ENCODE results near the gene PTH1R.

Gene PTH1R

DNA sequence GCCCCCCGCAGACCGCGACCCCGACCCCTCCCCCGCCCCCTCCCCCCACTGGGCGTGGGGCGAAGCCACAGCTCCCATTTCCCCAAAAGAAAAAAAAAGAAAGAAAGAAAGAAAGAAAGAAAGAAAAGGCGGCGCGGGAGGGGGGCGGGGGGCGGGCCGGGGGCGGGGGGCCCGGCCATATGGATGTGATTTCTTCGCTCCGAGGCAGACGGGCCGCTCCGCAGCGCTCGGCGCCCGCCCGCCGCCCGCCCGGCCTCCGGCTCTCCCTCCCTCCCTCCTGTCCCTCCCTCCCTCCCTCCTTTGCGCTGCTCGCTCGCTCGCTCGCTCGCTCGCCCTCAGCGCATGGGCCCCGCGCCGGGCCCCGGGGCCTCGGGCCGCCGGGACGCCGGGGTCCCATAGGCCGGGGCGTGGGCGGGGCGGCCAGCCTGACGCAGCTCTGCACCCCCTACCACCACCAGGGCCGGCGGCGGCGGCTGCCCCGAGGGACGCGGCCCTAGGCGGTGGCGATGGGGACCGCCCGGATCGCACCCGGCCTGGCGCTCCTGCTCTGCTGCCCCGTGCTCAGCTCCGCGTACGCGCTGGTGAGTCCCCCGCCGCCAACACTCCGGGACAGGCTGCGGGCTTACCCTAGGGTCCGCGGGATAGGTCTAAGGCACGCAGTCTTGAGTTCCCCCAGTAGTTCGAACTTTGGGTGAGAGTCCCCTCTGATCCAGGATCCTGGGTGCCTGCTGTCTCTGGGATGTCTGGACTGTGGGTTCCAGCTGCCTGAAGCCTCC is 5.7 kb downstream of the PTH1R start:
- DNase-seq (ENCODE audit: low read depth in 2 of 2) = no peak

DNA sequence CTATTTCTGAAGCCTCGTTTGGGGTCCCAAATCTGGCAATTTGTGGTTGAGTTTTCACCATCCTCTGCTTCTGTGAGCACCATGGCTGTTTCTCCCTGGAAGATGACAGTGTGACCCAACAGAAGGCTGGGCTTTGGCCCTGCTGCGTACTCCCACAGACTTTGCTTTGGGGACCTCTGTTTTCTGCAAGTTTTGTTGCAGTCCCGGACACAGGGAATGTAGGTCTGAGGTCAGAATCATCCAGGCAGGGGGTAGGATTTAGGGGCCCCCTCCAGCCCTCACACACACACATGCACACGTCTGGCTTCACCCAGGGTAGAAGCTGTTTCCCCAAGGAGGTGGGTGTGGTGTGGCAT is 6.3 kb downstream of the PTH1R start:
- DNase-seq (ENCODE audit: low read depth in 2 of 2) = no peak

DNA sequence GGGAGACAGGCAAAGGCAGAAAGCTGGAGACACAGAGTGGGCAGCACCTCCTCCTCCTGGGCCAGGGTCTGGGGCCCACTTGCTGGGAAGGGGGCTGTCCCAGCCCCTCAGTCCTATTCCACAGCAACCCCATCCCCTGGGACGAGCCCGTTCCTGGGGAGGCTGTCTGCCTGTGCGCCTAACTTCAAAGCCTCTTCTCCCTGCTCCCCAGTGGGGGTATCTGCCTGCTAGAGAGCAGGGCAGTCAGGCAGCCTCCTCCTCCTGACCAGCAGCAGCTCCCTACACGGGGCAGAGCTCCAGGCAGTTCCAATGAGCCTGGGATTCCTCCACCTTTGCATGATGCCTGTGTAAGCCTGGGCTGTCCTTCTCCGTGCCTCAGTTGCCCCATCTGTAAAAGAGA is 6.9 kb downstream of the PTH1R start:
- DNase-seq (ENCODE audit: low read depth in 2 of 2) = no peak

DNA sequence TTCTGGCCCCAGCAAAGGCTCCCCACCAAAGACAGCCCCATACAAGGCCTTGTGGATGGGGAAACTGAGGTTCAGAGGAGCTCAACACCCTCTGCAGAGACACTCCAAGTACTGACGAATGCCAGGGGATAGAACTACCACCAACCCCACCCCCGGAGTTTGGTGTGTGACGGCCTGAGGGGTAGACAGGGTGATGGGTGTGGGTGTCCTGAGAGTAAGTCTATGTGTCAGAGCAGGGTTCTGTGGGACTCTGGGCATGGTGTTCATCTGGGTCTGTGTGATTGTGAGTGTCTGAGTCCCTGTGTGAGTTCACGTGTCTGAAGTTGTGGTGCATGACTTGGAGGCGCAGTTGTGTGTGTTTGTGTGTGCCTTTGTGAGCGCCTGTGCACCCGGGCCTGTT is 7.4 kb downstream of the PTH1R start:
- DNase-seq (ENCODE audit: low read depth in 2 of 2) = no peak

DNA sequence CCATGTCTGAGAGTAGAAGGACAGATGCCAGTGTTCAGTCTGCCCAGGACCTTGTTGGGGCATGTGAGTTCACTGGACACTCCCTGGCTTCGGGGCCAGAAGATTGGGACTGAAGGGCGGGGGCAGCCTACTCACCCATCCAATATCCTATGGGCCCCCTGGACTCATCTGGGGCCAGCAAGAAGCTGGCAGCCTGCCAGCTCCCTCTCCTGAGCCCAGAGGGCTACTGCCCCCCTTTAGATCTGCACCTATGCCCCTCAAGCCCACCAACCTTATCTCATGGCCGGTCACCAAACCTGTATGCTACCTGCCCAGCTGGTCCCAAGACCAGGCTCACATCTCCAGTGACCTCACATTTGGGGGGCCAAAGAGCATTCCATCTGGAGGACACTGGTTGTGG is 8.1 kb downstream of the PTH1R start:
- no peak for DNase-seq (ENCODE audit: low read depth in 2 of 2)

DNA sequence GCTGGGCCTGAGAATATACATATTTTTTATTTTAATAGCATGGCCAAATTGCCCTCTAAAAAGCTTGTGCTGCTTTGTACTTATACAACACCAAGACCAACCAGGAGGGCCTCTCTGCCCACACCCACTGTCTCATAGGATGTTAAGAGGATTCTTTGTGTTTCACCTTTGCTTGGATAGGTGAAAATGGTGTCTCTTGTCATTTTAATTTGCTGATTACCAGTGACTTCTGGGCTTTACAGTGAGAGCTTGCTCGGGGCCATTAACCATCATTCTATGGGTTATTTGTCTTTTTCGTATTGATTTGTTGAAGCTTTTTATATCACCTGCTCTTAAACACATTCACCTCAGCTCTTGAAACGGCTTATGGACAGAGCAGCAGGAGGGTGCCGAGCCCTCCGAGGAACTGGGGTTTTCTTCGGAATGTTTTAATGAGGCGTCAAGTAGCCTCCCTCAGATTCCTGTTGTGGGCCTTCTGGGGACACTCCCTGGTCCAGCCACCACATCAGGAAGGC is 10.5 kb downstream of the PTH1R start:
- DNase-seq (ENCODE audit: low read depth in 2 of 2) = no peak

DNA sequence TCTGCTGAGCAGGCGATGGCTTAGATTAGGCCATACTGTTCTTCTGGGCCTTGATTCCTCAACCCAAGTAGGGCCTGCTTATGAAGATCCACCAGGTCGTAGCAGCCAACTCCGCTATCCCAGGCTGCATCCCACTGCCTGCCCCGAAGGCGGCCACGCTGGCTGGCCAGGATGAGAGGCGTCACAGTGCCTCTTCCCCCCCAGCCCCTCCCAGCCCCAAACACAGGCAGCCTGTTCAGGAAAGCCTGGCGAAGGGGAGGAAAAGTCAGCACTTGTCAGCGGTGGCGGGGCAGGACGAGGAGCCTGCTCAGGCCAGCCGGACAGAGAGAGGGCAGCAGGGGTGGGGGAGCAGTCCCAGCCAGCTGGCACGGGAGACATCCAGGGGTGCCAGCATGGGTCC is 11.2 kb downstream of the PTH1R start:
- DNase-seq (ENCODE audit: low read depth in 2 of 2) = no peak

DNA sequence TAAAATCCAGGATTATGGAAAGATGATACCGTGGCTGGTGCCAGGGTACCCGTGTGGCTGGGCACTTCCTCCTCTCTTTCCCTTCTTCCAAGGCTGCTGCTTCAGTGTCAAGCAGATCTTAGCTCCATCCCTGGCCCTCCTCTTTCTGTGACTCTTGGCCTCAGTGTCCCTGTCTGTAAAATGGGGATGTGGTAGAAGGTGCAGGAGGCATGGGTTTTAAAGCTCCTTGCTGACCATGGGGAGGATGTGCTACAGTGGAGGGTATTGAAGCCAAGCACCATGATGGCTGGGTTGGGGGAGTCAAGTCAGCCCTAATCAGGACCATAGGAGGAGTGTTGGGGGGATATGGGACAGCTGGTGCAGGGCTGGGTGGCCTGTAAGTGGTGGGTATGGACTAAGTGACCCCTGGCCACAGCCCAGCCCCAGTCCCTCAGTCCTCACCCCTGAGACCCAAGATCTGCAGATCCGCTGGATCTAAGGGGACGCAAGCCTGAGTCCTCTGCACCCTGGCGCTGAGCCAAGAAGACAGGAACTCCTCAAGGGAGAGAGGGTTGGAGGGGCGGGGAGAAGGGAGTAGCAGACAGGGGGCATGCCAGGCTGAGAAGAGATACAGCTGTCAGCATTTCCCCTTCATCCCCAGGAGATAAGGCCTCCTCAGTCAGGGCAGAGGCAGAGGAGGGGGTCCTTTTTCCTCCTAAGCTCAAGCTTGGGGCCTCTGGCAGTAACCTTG is 12.0 kb downstream of the PTH1R start:
- no peak for DNase-seq (ENCODE audit: low read depth in 2 of 2)

DNA sequence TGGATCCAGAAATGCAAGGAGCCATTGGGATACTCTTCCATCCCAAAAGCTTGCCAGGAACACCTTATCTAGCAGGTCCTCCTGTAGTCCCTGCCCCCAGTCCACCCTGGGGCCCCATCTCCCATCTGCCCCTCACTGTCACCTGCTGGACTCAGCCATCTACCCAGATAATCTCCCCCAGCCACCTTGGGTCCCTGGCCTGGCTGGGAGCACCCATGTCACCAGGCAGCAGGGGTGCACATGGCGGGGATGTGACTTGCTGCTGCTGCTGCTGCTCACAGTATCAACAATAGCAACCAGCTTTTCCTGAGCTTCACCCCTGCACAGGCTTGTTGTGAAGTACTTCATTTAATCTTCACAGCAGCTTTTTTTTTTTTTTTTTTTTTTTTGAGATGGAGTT is 12.6 kb downstream of the PTH1R start:
- no peak for DNase-seq (ENCODE audit: low read depth in 2 of 2)

DNA sequence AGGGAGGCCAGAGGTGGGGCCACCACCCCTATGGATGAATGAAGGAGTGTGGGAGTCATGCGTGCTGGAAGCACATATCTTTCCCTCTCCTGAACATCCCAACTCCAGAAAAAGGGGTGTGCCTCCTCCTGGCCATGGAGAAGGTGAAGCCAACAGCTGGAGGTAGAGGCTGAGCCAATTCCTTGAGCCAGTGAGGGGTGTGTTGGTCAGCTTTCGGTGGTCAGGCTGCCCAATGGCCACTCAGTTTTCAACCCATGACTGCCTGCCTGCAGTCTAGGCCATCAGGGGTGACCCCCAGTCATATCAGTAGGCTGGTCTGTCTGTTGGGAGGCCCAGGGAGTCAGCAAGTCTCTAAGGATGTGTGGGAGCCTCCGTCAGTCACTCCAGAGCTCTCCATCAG is 13.6 kb downstream of the PTH1R start:
- DNase-seq (ENCODE audit: low read depth in 2 of 2) = no peak

DNA sequence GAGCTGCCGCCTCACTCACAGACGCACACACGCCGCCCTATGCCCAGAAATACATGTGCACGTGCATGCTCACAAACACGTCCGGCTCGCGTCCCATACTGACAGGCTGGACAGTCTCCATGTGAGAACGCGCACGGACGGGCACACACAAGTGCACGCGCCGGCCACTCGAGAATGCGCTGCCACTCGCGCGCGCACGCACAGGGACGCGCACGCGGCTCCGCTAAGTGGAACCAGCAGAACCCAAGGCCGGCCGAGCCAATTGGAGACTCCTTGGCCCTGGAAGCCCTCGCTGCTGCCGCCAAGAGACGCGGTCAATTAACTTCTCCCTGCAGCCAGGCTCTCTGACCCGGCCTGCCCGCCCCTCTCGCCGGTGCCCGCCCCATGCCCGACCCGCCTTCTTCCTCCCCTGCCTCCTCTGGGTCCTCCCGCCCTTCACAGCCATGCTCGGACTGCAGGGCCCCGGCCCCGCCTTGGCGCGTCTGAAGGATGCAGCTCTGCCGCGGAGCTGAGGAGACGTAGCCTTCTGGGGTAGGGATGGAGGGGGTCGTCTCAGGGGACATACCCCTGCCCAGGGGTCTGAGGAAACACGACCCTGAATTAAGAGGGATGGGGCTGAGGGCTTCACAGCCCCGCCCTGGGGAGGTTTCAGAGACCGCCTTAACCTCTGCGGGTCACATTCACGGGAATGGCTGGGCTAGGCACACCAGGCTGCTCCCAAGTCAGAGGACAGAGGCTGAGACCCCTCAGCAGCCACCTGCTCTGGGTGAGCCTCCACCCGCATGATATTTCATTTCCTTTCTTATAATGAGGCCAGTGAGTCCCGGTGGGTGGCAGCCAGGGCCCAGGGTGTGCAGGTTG is 15.0 kb downstream of the PTH1R start:
- no peak for DNase-seq (ENCODE audit: low read depth in 2 of 2)

DNA sequence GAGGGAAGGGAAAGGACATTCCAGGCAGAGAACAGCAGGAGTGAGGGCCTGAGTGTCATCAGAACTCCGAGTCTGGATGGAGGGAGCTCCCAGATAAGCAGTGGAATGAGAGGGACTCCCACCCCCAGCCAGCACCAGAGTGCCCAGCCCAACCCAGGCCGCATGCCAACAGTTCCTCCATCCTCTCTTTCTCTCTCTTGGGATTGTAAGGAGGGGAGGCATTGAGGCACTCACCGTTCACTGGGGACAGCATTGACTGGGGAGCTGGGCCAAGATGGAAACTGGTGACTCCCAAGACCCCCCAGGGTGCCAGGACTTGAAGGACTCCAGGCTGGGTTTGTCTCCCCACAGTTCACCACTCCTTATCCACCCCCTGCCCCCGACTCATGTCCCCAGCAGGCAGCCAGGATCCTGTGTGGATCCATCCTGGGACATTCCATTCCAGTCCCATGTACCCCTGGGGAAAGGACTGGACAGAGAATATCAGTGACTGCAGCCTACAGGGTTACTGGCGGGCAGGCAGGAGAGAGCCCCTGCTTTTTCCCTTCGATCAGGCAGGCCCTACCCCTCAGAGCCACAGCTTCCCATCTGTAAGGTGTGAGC is 15.7 kb downstream of the PTH1R start:
- no peak for DNase-seq (ENCODE audit: low read depth in 2 of 2)

DNA sequence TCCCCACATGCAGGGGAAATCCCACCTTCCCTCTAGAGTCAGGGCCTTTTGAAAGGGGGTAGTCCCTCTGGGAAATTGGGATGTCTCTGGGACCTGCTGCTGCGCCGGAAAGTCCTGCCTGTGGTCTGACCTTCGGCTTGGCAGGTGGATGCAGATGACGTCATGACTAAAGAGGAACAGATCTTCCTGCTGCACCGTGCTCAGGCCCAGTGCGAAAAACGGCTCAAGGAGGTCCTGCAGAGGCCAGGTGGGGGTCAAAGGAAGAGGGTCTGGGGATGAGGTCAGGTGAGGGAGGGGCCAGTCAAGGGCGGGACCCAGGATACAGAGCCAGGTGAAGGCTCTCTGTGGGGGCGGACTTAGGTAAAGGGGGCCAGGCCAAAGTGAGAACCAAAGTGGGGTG is 16.2 kb downstream of the PTH1R start:
- no peak for DNase-seq (ENCODE audit: low read depth in 2 of 2)

DNA sequence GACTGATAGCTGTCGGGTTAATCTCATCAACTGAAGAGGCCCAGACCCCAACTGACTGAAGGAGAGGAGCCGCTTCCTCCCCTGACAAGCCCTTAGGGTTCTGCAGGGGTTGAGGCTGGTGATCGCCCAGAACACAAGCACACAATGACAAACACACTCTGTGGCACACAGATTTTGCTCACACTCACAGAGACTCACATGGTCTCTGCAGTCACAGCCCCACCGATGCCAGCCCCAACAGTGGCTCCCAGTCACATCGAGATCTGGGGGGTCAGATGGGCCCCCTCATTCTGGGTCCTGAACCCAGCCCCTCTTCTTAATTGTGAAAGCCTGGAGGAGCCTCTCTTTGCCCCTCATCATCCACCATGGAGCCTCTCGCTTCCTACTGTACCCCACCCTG is 16.7 kb downstream of the PTH1R start:
- DNase-seq (ENCODE audit: low read depth in 2 of 2) = no peak

DNA sequence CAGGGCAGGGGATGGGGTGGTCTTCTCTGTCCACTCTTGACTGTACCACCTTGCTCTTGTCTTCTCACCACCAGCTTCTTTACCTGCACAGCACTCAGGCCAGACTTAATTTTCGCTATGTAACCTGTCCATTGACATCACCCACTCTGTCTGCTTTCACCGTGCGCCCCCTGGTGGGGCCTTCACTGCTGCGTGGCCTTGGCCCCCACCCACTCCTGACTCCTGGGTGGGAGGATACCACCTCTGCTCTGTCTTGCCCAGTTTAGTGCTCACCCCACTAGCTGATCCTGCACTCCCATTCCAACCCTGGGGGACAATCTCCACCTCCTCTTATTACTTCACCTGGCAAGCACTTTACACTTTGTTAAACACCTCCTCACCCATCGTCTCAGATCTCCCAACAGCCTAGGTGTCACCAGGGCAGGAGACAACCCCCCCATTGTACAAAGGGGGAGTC is 17.7 kb downstream of the PTH1R start:
- peak; percentile 58 to 66 for DNase-seq (ENCODE audit: low read depth in 2 of 2)

DNA sequence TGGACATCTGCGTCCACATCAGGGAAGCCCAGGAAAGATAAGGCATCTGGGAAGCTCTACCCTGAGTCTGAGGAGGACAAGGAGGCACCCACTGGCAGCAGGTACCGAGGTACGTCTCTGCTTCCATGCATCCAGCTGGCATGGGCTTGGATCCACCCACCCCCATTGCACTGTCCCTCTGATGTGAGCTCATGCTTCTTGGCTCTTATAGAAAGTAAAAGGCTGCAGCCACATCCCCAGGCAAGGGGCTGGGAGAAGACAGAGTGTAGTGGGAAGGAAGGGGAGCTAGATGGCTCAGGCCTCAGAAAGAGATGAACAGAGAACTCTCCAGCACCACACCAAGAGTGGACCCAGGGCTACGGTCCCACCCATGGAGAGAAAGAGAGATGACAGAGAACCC is 18.2 kb downstream of the PTH1R start:
- DNase-seq (ENCODE audit: low read depth in 2 of 2) = no peak

DNA sequence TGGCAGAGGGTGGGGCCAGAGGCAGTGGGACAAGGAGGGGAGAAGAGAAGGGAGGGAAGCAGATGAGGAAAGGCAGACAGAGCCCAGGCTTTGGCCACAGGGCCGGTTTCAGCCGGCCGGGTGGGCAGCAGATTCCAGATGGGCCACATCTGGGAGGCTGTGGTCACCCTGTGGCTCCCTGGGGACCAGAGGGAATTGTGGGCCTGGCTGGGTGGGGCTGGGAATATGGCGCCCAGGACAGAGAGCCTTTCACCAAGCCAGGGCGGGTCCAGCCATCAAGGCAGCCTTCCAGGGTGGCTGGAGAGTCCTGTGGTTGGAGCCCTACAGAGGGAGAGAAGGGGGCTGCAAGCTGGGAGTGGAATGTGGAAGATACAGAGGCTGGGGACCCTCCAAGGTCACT is 18.9 kb downstream of the PTH1R start:
- no peak for DNase-seq (ENCODE audit: low read depth in 2 of 2)

DNA sequence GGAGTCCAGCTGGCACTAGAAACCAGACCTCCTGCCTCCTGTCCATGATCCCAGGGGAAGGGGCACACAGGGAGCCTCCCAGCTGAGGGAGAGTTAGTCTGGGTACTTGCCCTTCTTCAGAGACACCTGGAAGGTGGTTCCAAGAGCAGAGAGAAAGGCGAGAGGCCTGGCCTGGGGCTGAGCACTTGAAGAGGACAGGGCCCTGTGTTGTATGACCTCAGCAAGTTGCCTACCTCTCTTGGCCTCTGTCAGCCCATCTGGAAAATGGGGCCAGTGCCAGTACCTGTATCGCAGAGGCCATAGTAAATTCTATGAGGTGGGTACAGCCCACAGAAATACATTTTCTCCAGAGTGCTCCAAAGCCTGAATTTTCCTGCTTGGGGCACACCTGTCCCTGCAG is 19.5 kb downstream of the PTH1R start:
- no peak for DNase-seq (ENCODE audit: low read depth in 2 of 2)

DNA sequence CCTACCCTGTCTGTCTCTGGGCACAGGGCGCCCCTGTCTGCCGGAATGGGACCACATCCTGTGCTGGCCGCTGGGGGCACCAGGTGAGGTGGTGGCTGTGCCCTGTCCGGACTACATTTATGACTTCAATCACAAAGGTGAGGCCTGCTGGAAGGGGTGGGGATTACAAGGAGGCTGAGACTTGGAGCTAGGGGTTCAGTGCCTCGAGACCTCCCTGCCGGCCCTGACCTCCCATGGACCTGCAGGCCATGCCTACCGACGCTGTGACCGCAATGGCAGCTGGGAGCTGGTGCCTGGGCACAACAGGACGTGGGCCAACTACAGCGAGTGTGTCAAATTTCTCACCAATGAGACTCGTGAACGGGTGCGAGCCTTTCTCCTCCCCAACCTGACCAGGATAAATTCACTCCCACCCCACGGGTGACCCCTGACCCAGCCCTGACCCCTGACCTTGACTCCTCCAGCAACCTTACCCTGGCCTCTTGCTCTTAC is 20.4 kb downstream of the PTH1R start:
- DNase-seq (ENCODE audit: low read depth in 2 of 2) = no peak

DNA sequence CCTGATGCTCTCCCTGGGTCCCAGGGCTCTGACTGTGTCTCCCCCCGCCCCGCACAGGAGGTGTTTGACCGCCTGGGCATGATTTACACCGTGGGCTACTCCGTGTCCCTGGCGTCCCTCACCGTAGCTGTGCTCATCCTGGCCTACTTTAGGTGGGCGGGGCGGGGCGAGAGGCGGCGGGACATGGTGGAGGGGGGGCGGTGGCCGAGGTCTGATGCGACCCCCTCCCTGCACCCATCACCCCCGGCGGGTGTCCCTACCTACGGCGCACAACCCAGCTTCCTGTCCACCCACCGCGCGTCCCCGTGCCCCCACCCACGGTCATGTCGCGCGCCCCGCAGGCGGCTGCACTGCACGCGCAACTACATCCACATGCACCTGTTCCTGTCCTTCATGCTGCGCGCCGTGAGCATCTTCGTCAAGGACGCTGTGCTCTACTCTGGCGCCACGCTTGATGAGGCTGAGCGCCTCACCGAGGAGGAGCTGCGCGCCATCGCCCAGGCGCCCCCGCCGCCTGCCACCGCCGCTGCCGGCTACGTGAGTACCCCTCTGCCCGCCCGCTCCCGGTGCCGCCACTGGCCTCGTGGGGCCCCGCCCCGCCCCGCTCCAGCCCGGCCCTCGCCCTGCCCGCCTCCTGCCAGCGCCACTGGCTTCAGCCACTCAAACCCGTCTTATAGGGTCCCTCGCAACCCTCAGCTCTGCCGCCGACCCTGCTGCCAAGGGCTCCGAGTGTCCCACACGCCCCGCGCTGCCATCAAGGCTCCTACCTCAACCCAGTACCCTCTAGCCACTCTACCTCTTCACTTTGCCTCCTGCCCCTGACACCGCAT is 21.0 kb downstream of the PTH1R start:
- no peak for DNase-seq (ENCODE audit: low read depth in 2 of 2)
